KMS-11 (cell line): Measurements from ENCODE around the gene SPNS2.

Experiments
- H2AFZ ChIP-seq: fragments of 200-600 bp; sonication (generic); 2 replicates; pipeline ENCODE4 v1.6.1; 2016; ENCODE audit warnings: antibody characterized with exemption, mixed run types, low read depth
- H3K27ac ChIP-seq: fragments of 200-600 bp; sonication (generic); 2 replicates; pipeline ENCODE4 v1.6.1; 2016; ENCODE audit warnings: mild to moderate bottlenecking, mixed run types
- H3K27me3 ChIP-seq: fragments of 200-600 bp; sonication (generic); 2 replicates; pipeline ENCODE4 v1.6.1; 2017; ENCODE audit warnings: mild to moderate bottlenecking, low read depth, mixed run types, moderate library complexity; ENCODE audit not compliant: insufficient read depth
- H3K36me3 ChIP-seq: fragments of 200-600 bp; sonication (generic); 2 replicates; pipeline ENCODE4 v1.6.1; 2017; ENCODE audit warnings: mild to moderate bottlenecking, mixed run types; ENCODE audit not compliant: insufficient read depth
- H3K4me1 ChIP-seq: fragments of 200-600 bp; sonication (generic); 2 replicates; pipeline ENCODE4 v1.6.1; 2016; ENCODE audit warnings: mild to moderate bottlenecking, low read depth, mixed run types; ENCODE audit not compliant: poor library complexity, severe bottlenecking
- H3K4me2 ChIP-seq: fragments of 200-600 bp; sonication (generic); 2 replicates; pipeline ENCODE4 v1.7.0; 2016; ENCODE audit warnings: mild to moderate bottlenecking, mixed run types
- H3K4me3 ChIP-seq: fragments of 200-600 bp; sonication (generic); IDR thresholded peaks from 2 replicates; pipeline ENCODE4 v1.6.1; 2017; ENCODE audit warnings: low read depth, low read length, mixed read lengths; ENCODE audit not compliant: insufficient read depth
- H3K79me2 ChIP-seq: fragments of 200-600 bp; sonication (generic); 2 replicates; pipeline ENCODE4 v1.6.1; 2016; ENCODE audit warnings: low read depth, mixed run types; ENCODE audit not compliant: insufficient read depth
- H3K9ac ChIP-seq: fragments of 200-600 bp; sonication (generic); 2 replicates; pipeline ENCODE4 v1.6.1; 2016; ENCODE audit warnings: mild to moderate bottlenecking, mixed run types
- H4K20me1 ChIP-seq: fragments of 200-600 bp; sonication (generic); 2 replicates; pipeline ENCODE4 v1.6.1; 2016; ENCODE audit warnings: mild to moderate bottlenecking, mixed run types; ENCODE audit not compliant: insufficient read depth
- TF ChIP-seq, protein P1 (sequence below): fragments of 200-600 bp; sonication (generic); conservative IDR thresholded peaks from 2 replicates; pipeline ENCODE4 v1.6.1; 2017; ENCODE audit warnings: low read depth, mild to moderate bottlenecking, antibody characterized with exemption, low read length, moderate library complexity, mixed read lengths

Gene SPNS2

GRCh38 chr17:4511199-4511932 is 12.7 kb downstream of the SPNS2 start:
- Histone ChIP-seq H3K27me3 (peaks cover 4% of the 10 kb centered on the region; the same call in 1 of the 2 replicates), H3K4me1 (no peaks in the 10 kb centered on the region), H3K4me3 (no peak overlapping the region), H3K27ac (no peak overlapping the region), H4K20me1 (no peaks in the 10 kb centered on the region), H3K9ac (no peak overlapping the region), H3K79me2 (no peaks in the 10 kb centered on the region), H3K36me3 (no peaks in the 10 kb centered on the region), H2AFZ (no peak overlapping the region), H3K4me2 (no peak overlapping the region)
- TF ChIP-seq, protein P1, sequence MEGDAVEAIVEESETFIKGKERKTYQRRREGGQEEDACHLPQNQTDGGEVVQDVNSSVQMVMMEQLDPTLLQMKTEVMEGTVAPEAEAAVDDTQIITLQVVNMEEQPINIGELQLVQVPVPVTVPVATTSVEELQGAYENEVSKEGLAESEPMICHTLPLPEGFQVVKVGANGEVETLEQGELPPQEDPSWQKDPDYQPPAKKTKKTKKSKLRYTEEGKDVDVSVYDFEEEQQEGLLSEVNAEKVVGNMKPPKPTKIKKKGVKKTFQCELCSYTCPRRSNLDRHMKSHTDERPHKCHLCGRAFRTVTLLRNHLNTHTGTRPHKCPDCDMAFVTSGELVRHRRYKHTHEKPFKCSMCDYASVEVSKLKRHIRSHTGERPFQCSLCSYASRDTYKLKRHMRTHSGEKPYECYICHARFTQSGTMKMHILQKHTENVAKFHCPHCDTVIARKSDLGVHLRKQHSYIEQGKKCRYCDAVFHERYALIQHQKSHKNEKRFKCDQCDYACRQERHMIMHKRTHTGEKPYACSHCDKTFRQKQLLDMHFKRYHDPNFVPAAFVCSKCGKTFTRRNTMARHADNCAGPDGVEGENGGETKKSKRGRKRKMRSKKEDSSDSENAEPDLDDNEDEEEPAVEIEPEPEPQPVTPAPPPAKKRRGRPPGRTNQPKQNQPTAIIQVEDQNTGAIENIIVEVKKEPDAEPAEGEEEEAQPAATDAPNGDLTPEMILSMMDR = no peak

- Histone ChIP-seq H4K20me1 (no peaks in the 10 kb centered on the region), H3K4me3 (no peak overlapping the region), H3K36me3 (no peaks in the 10 kb centered on the region), H3K4me2 (no peak overlapping the region), H3K9ac (no peak overlapping the region), H3K4me1 (no peaks in the 10 kb centered on the region), H3K27ac (no peak overlapping the region), H3K79me2 (no peaks in the 10 kb centered on the region), H3K27me3 (peaks cover 4% of the 10 kb centered on the region; the same call in 1 of the 2 replicates), H2AFZ (no peak overlapping the region)
- TF ChIP-seq, protein P1 = no peak
These were observed 13.8 kb downstream of the SPNS2 start for GRCh38 chr17:4512156-4513112.

DNA sequence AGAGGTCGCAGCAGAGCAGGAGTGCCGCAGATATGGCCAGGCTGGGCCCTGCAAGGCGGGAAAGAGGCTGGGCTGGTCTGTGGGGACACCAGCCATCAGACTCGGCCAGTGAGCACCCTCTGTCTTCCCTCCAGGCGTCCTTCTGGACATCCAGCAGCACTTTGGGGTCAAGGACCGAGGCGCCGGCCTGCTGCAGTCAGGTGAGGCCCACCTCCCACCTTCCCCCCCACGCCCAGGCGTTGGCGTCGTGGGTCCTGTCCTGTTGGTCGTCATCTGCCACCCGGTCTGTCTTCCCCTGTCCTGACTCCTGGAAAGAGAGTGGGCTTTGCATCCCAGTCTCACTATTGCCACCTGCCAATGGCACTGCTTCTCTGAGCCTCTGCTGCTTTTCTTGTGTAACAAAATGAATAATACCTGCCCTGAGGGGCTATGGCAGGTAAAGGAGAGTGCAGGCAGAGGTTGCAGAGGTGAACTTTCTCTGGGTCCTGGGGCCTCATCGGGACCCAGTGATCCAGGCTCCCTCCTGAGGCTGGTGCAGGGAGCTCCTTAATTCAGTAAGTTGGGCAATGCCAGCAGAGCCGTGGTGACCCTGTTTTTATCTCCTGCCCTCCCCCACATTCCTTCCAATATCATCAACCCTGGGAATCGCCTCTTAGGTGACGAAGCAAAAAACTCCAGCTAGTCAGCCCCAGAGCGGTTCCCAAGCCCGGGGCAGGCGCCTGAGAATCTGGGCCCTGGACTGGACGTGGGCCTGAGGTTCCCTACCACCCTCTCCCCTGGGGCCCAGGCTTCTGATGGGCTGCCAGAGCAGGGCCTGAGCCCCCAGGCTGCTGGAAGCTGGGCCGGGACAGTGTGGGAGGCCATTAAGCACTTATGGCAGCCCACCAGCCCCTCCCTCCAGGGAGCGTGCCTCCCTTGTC is 14.7 kb downstream of the SPNS2 start:
- H3K4me3 ChIP-seq = no peak overlapping the region
- H2AFZ ChIP-seq = no peak overlapping the region
- H4K20me1 ChIP-seq = no peaks in the 10 kb centered on the region
- H3K36me3 ChIP-seq = no peaks in the 10 kb centered on the region
- peaks cover 4% of the 10 kb centered on the region; the same call in 1 of the 2 replicates for H3K27me3 ChIP-seq
- no peak overlapping the region for H3K9ac ChIP-seq
- no peaks in the 10 kb centered on the region for H3K79me2 ChIP-seq
- no peak overlapping the region for H3K27ac ChIP-seq
- H3K4me2 ChIP-seq = no peak overlapping the region
- TF ChIP-seq, protein P1 = no peak
- H3K4me1 ChIP-seq = no peaks in the 10 kb centered on the region

- no peaks in the 10 kb centered on the region for H3K4me1 ChIP-seq
- H3K27ac ChIP-seq = no peak overlapping the region
- H3K36me3 ChIP-seq = no peaks in the 10 kb centered on the region
- no peak overlapping the region for H3K9ac ChIP-seq
- H3K4me3 ChIP-seq = no peak overlapping the region
- no peak overlapping the region for H2AFZ ChIP-seq
- peaks cover 4% of the 10 kb centered on the region; the same call in 1 of the 2 replicates for H3K27me3 ChIP-seq
- H3K79me2 ChIP-seq = no peaks in the 10 kb centered on the region
- TF ChIP-seq, protein P1 = no peak
- H3K4me2 ChIP-seq = no peak overlapping the region
- no peaks in the 10 kb centered on the region for H4K20me1 ChIP-seq
These were observed 15.5 kb downstream of the SPNS2 start for GRCh38 chr17:4514206-4514605.
